H9 (cell line): Measurements from ENCODE around the gene ZBED2. TPM values are rescaled to one million over a fixed set of nuclear protein-coding genes. Genes with fewer than 3 reads are reported as not detected.

Experiments
- DNase-seq: peaks from one replicate; pipeline ENCODE4 v3.0.0-alpha.2; 2017
- H2AFZ ChIP-seq: one replicate; pipeline ENCODE4 v1.6.1; 2013; ENCODE audit warnings: mild to moderate bottlenecking, low read length, control low read depth, moderate library complexity
- H2AK5ac ChIP-seq: 2 replicates; pipeline ENCODE4 v1.6.1; 2013; ENCODE audit warnings: low read length, control low read depth, mixed read lengths; ENCODE audit not compliant: insufficient read length
- H2BK120ac ChIP-seq: one replicate; pipeline ENCODE4 v1.6.1; 2013; ENCODE audit warnings: low read depth, mild to moderate bottlenecking, low read length, control low read depth, inconsistent platforms; ENCODE audit not compliant: poor library complexity, severe bottlenecking
- H2BK12ac ChIP-seq: 2 replicates; pipeline ENCODE4 v1.6.1; 2013; ENCODE audit warnings: low read length, control low read depth, mixed read lengths, low read depth; ENCODE audit not compliant: insufficient read length
- H2BK15ac ChIP-seq: 2 replicates; pipeline ENCODE4 v1.6.1; 2013; ENCODE audit warnings: low read depth, low read length, control low read depth
- H2BK20ac ChIP-seq: one replicate; pipeline ENCODE4 v1.6.1; 2013; ENCODE audit warnings: low read depth, mild to moderate bottlenecking, low read length, control low read depth, inconsistent platforms; ENCODE audit not compliant: poor library complexity, severe bottlenecking
- H2BK5ac ChIP-seq: 2 replicates; pipeline ENCODE4 v1.6.1; 2013; ENCODE audit warnings: low read length, control low read depth, mixed read lengths; ENCODE audit not compliant: insufficient read length
- H3K14ac ChIP-seq: 2 replicates; pipeline ENCODE4 v1.6.1; 2013; ENCODE audit warnings: low read length, control low read depth; ENCODE audit not compliant: insufficient read depth
- H3K18ac ChIP-seq: 2 replicates; pipeline ENCODE4 v1.6.1; 2013; ENCODE audit warnings: low read depth, mild to moderate bottlenecking, mixed read lengths, low read length, control low read depth; ENCODE audit not compliant: insufficient read length
- H3K23ac ChIP-seq: 2 replicates; pipeline ENCODE4 v1.6.1; 2013; ENCODE audit warnings: low read length, control low read depth, mixed read lengths, low read depth; ENCODE audit not compliant: insufficient read length
- H3K23me2 ChIP-seq: 2 replicates; pipeline ENCODE4 v1.6.1; 2013; ENCODE audit warnings: low read depth, mild to moderate bottlenecking, mixed read lengths, low read length, control low read depth; ENCODE audit not compliant: insufficient read length, poor library complexity, severe bottlenecking
- H3K27ac ChIP-seq: 2 replicates; pipeline ENCODE4 v1.5.1; 2013; ENCODE audit warnings: low read length, control low read depth, mixed read lengths, low read depth; ENCODE audit not compliant: insufficient read length
- H3K27me3 ChIP-seq: 2 replicates; pipeline ENCODE4 v1.6.1; 2013; ENCODE audit warnings: low read length, control low read depth, inconsistent platforms; ENCODE audit not compliant: insufficient read depth
- H3K4ac ChIP-seq: 2 replicates; pipeline ENCODE4 v1.6.1; 2013; ENCODE audit warnings: low read depth, mild to moderate bottlenecking, control low read depth, inconsistent platforms, low read length, moderate library complexity
- H3K4me1 ChIP-seq: 2 replicates; pipeline ENCODE4 v1.6.1; 2013; ENCODE audit warnings: low read length, control low read depth, inconsistent platforms; ENCODE audit not compliant: insufficient read depth
- H3K4me2 ChIP-seq: 2 replicates; pipeline ENCODE4 v1.6.1; 2013; ENCODE audit warnings: low read length, control low read depth, mixed read lengths; ENCODE audit not compliant: insufficient read length, insufficient read depth
- H3K56ac ChIP-seq: 2 replicates; pipeline ENCODE4 v1.6.1; 2013; ENCODE audit warnings: low read depth, mild to moderate bottlenecking, mixed read lengths, low read length, control low read depth; ENCODE audit not compliant: insufficient read length
- H3K79me1 ChIP-seq: 2 replicates; pipeline ENCODE4 v1.6.1; 2013; ENCODE audit warnings: low read depth, mild to moderate bottlenecking, moderate library complexity, low read length, control low read depth, inconsistent platforms; ENCODE audit not compliant: insufficient read depth, poor library complexity, severe bottlenecking
- H3K79me2 ChIP-seq: 2 replicates; pipeline ENCODE4 v1.6.1; 2013; ENCODE audit warnings: low read length, control low read depth, inconsistent platforms; ENCODE audit not compliant: insufficient read depth
- H3K9ac ChIP-seq: 2 replicates; pipeline ENCODE4 v1.6.1; 2013; ENCODE audit warnings: low read length, control low read depth, mixed read lengths; ENCODE audit not compliant: insufficient read length; ENCODE audit errors: extremely low read depth
- H3K9me3 ChIP-seq: one replicate; pipeline ENCODE4 v1.6.1; 2013; ENCODE audit warnings: low read depth, low read length, inconsistent platforms; ENCODE audit not compliant: control insufficient read depth
- H3T11ph ChIP-seq: one replicate; pipeline ENCODE4 v1.6.1; 2013; ENCODE audit warnings: mild to moderate bottlenecking, low read length, control low read depth, inconsistent platforms
- H4K20me1 ChIP-seq: one replicate; pipeline ENCODE4 v1.6.1; 2013; ENCODE audit not compliant: control insufficient read depth, insufficient read length, insufficient read depth
- H4K5ac ChIP-seq: 2 replicates; pipeline ENCODE4 v1.6.1; 2013; ENCODE audit warnings: low read depth, mild to moderate bottlenecking, mixed read lengths, low read length, control low read depth; ENCODE audit not compliant: insufficient read length
- H4K8ac ChIP-seq: replicated peaks from 2 replicates; pipeline ENCODE4 v1.6.1; 2013; ENCODE audit warnings: low read length, control low read depth, mixed read lengths, low read depth; ENCODE audit not compliant: insufficient read length
- H4K91ac ChIP-seq: 2 replicates; pipeline ENCODE4 v1.6.1; 2013; ENCODE audit warnings: low read depth, mild to moderate bottlenecking, moderate library complexity, mixed read lengths, low read length, control low read depth; ENCODE audit not compliant: insufficient read length
- H3K27ac Mint-ChIP-seq, 3 experiments: 2 replicates in 2 of 3; 3 replicates in 1 of 3; pipeline ENCODE4 v1.8.0; 2020 to 2021; ENCODE audit warnings: mixed read lengths in 3 of 3, mild to moderate bottlenecking in 1 of 3, moderate library complexity in 1 of 3
- H3K27me3 Mint-ChIP-seq: 2 replicates; pipeline ENCODE4 v1.8.0; 2021; ENCODE audit warnings: low read depth, mild to moderate bottlenecking, moderate library complexity, mixed read lengths
- H3K36me3 Mint-ChIP-seq, 3 experiments: 2 replicates in 2 of 3; 3 replicates in 1 of 3; pipeline ENCODE4 v1.8.0; 2020 to 2021; ENCODE audit warnings: low read depth in 3 of 3, mixed read lengths in 3 of 3; ENCODE audit not compliant: insufficient read depth in 1 of 3
- H3K4me1 Mint-ChIP-seq, 2 experiments: 2 replicates each; pipeline ENCODE4 v1.8.0; 2020; ENCODE audit warnings: mixed read lengths in 2 of 2
- H3K4me3 Mint-ChIP-seq, 2 experiments: 2 replicates in 1 of 2; 3 replicates in 1 of 2; pipeline ENCODE4 v1.8.0; 2020 to 2021; ENCODE audit warnings: mild to moderate bottlenecking in 2 of 2, mixed read lengths in 2 of 2, moderate library complexity in 1 of 2
- H3K9me3 Mint-ChIP-seq, 2 experiments: 2 replicates in 1 of 2; 3 replicates in 1 of 2; pipeline ENCODE4 v1.8.0; 2020; ENCODE audit warnings: mild to moderate bottlenecking in 2 of 2, mixed read lengths in 2 of 2, moderate library complexity in 1 of 2
- CTCF ChIP-seq: fragments of 200-600 bp; sonication (generic); conservative IDR thresholded peaks from 3 replicates; pipeline ENCODE4 v1.8.0; 2021; ENCODE audit warnings: antibody characterized with exemption, mild to moderate bottlenecking
- WGBS: extraction: QIAGEN DNeasy Blood & Tissue Kit; methylation state at CpG from one replicate; pipeline ENCODE4 v1.1.7; 2013; ENCODE audit warnings: missing lambda C conversion rate, low lambda C conversion rate, mixed read lengths; ENCODE audit not compliant: insufficient read length; ENCODE audit errors: extremely low coverage; 5-methylcytosine and 5-hydroxymethylcytosine counted together
- total RNA-seq: library from RNA; stranded (reverse); gene quantifications from 2 replicates; pipeline ENCODE4 v1.2.1, GENCODE V29; 2021

Gene ZBED2
- total RNA-seq, 1 experiment from 2014 or later = not detected

DNA sequence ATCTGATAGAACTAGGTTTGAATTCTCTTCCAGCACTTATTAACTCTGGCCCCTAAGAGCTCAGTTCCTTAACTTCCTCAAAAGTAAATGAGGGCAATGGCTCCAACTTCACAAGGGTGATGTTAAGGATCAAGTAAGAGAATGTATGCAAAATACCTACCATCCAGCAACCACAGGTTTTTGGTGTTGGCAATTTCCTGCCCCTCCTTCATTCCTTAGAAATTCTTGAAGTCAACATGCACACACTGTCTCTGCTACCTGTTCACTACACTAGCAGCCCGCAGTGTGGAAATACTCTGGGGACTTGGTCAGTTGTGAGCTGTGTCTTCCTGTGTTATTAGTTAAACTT lies 5.0 kb downstream of the ZBED2 start:
- no peaks in the 10 kb centered on the region for H3K4me1 ChIP-seq
- H4K8ac ChIP-seq = no peak overlapping the region
- no peaks in the 10 kb centered on the region for H4K20me1 ChIP-seq
- no peak overlapping the region for H3K27ac ChIP-seq
- H2BK120ac ChIP-seq = no peak overlapping the region
- no peak overlapping the region for H2BK20ac ChIP-seq
- H3K4me2 ChIP-seq = no peak overlapping the region
- H3T11ph ChIP-seq = no peak overlapping the region
- H4K91ac ChIP-seq = no peak overlapping the region
- no peaks in the 10 kb centered on the region for H3K27me3 Mint-ChIP-seq
- DNase-seq = no peak
- no peak overlapping the region for H2BK12ac ChIP-seq
- no peak overlapping the region for H2AFZ ChIP-seq
- peaks cover 0 to 4% (median 0%) of the 10 kb centered on the region in 3 experiments; a peak in 2 of 7 replicates for H3K36me3 Mint-ChIP-seq
- H3K4me3 Mint-ChIP-seq = no peak overlapping the region
- no CpG with 5 or more reads among the region's 1 CpG for WGBS
- no peak overlapping the region for H3K18ac ChIP-seq
- H3K14ac ChIP-seq = no peak overlapping the region
- no peaks in the 10 kb centered on the region for H3K9me3 ChIP-seq
- no peak overlapping the region for H2BK15ac ChIP-seq
- no peak overlapping the region for H2AK5ac ChIP-seq
- H3K9ac ChIP-seq = no peak overlapping the region
- no peaks in the 10 kb centered on the region for H3K79me2 ChIP-seq
- H3K27ac Mint-ChIP-seq = no peak overlapping the region
- no peak overlapping the region for H3K56ac ChIP-seq
- H3K4ac ChIP-seq = no peak overlapping the region
- H2BK5ac ChIP-seq = no peak overlapping the region
- H4K5ac ChIP-seq = no peak overlapping the region
- H3K79me1 ChIP-seq = no peaks in the 10 kb centered on the region
- no peak for TF ChIP-seq CTCF
- H3K4me1 Mint-ChIP-seq = no peaks in the 10 kb centered on the region
- H3K23me2 ChIP-seq = no peaks in the 10 kb centered on the region
- H3K9me3 Mint-ChIP-seq = peaks cover 9 to 11% of the 10 kb centered on the region in 2 experiments; a peak in 4 of 5 replicates
- no peak overlapping the region for H3K23ac ChIP-seq
- H3K27me3 ChIP-seq = no peaks in the 10 kb centered on the region
